Stimulated activated CD8-positive, alpha-beta memory T cell treated with anti-CD3 and anti-CD28 coated beads, Interleukin-12 subunit alpha, Interleukin-12 subunit beta, amount 100 ng/mL, for 4 hours (primary cell): Measurements from ENCODE around the gene RELB.
"Not testable (repeated sequence)": the region's sequence is repeated elsewhere in the genome, so short reads cannot be mapped to it uniquely, and the experiment has no call there.

Experiments used
- DNase-seq: peaks from one replicate; pipeline ENCODE4 v3.0.0-alpha.2; 2020; ENCODE audit warnings: low read depth

Gene RELB, protein sequence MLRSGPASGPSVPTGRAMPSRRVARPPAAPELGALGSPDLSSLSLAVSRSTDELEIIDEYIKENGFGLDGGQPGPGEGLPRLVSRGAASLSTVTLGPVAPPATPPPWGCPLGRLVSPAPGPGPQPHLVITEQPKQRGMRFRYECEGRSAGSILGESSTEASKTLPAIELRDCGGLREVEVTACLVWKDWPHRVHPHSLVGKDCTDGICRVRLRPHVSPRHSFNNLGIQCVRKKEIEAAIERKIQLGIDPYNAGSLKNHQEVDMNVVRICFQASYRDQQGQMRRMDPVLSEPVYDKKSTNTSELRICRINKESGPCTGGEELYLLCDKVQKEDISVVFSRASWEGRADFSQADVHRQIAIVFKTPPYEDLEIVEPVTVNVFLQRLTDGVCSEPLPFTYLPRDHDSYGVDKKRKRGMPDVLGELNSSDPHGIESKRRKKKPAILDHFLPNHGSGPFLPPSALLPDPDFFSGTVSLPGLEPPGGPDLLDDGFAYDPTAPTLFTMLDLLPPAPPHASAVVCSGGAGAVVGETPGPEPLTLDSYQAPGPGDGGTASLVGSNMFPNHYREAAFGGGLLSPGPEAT

DNA sequence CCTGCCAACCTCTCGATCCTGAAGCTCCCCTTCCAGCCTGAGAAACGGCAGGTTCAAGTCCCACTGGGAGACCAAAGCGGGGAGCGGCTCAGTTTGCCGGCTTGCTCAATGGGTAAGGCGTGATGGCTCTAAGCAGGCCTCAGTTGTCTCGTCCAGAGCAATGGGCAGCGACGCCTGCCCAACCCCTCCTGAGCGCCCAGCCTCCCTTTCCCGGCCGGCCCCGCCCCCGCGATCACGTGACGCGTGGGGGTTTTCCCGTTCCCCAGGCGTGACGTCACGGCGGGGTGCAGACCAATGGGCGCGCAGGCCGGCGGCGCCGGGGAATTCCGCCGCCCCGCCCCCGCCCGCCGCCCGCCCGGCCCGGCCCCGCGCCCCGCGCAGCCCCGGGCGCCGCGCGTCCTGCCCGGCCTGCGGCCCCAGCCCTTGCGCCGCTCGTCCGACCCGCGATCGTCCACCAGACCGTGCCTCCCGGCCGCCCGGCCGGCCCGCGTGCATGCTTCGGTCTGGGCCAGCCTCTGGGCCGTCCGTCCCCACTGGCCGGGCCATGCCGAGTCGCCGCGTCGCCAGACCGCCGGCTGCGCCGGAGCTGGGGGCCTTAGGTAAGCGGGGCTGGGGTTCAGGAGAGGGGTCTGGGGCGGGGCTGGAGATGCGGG, at the start of gene RELB:
RELB (plus strand) TSS at position 378 of the 653 bp plus-strand sequence; CDS start at position 494, 116 bp downstream.
- peak; percentile 94 for DNase-seq

DNA sequence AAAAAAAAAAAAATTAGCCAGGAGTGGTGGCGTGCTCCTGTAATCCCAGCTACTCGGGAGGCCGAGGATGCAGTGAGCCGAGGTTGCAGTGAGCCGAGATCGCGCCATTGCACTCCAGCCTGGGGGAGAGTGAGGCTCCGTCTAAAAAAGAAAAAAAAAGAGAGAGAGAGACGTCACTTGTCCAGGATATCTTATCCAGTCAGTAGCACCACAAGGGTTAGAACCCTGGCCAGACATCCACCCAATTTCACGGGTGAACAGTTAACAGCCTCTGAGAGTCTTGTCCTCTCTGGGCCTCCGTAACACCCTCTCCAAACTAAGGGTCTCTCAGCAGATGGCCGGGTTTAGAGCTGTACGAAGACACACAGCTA, 47.0 kb upstream of the RELB start:
- no peak for DNase-seq

DNA sequence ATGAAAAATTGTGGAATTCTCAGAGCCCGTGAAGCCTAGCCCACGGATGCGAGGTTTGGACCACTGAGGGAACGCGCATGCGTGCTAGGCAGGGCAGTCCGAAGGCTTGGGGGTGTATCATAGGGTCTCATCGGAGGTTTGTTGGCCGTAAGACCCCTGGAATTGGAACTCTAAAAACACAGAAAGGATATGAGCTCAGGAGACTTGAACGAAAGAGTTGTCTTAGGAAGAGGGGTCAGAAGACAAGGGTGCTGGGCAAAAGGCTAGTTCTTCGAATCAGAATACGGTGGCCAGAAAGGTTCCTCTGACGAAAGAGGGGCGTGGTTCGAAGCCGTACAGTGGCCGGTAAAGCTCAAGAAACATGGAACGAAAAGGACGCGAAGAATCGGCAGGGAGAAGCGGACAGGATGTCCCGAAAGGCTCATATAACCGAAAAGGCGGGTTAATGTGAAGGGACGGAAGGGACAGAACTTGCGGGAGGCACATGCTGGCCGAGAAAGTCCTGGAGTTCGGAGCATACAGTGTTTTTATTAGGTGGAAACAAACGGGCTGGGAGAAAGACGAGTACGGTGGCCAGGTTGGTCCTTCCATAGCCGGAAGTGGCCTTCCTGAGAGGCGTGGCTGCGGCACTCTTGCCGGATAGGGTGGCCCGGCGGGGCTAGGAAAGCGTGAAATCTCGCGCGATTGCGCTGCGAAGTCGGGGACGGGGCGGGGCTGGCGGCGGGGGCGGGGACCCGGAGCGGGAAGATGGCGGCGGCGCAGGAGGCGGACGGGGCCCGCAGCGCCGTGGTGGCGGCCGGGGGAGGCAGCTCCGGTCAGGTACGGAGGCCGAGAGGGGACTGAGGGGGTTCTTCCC, 46.4 kb upstream of the RELB start, which contains the start of gene CLPTM1:
CLPTM1 (plus strand) TSS at position 732 of the 856 bp plus-strand sequence; CDS start at position 748, 16 bp downstream.
- DNase-seq = peak; percentile 95

DNA sequence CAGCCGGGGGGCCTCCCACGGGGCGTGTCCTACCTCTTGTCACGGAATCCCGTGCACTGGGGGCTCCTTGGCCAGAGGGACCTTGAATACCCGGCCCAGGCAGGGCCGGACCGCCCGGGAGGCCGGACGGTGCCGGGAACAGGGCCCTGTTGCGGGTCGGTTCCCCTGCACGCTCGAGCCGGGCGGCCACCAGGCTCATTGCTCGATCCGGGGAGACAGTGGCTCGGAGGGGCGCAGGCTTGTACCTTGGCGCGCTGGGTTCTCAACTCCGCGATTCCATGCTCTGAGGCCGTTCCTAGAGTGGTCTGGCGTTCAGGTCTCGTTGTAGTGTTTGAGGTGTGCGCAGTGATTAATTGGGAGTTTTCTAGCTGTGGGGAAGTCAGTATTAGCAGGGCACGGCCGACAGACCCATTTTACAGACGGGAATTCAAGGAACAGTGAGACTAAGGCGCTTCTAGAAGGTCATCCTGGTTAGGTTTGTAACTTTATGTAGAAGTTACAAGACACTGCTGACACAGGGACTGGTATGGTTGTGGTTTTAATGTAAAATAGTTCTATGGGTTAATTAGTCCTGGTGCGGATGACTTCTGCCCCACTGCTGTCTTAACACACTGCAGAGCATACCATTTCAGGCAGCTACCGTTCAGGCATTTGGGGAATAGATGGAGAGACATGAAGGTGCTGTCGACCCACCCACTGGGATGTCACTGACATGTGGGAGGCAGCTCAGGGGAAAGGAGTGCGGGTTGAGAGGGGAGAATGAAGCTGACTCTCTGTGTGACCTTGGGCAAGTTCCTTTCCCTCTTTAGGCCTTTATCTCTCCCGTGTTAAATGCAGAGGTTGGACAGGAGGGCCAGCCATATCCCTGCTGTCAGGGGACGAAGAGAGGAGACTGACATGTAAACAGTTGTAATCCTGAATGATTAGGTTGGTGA, 45.5 kb upstream of the RELB start:
- DNase-seq = no peak

DNA sequence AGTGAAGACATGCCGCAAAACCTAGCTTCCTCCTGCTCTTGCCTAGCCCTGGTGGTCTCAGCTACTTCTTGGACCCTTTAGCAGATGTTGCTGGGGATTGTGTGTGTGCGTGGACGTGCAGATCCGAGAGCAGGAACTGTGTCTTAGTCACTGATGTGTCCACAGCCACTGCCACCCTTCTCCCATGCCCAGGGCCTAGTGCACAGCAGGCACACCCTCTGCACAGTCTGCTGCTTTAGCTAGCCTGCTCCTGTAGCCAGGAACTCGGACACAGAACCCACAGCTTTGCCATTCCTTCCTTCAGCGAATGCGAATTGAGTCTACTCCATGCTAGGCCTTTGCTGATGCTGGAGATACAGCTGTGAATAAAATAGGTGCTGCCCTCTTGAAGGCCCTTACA, 43.7 kb upstream of the RELB start:
- no peak for DNase-seq

DNA sequence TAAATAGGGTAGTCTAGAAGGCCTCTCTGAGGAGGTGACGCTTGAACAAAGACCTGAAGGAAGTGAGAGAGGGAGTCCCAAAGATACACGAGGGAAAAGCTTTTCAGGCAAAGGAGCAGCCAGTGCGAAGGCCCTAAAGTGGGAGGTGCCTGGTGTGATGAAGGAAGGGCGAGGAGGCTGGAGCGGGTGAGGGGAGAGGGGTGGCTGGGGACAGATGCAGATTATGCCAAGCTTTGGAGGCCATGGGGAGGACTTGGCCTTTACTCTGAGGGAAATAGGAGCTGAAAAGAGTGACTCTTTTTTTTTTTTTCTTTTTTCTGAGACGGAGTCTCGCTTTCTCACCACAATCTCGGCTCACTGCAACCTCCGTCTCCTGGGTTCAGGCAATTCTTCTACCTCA, 43.2 kb upstream of the RELB start:
- DNase-seq = no peak

DNA sequence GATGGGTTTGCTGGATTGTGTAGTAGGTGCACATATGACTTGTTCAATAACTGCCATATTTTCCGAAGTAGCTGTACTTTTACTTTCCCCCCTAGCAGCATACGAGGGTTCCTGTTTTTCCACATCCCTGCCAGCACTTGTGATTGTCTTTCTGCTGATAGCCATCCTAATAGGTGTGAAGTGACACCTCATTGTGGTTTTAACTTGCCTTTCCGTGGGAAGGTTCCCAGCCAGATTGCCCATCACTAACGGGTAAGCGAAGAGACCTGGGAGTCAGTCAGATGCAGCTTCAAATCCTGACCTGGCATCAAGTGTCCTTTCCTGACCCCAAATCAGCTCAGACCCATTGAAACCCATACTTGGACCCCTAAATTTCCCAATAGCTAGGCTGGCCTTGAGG, 41.6 kb upstream of the RELB start:
- DNase-seq = no peak

DNA sequence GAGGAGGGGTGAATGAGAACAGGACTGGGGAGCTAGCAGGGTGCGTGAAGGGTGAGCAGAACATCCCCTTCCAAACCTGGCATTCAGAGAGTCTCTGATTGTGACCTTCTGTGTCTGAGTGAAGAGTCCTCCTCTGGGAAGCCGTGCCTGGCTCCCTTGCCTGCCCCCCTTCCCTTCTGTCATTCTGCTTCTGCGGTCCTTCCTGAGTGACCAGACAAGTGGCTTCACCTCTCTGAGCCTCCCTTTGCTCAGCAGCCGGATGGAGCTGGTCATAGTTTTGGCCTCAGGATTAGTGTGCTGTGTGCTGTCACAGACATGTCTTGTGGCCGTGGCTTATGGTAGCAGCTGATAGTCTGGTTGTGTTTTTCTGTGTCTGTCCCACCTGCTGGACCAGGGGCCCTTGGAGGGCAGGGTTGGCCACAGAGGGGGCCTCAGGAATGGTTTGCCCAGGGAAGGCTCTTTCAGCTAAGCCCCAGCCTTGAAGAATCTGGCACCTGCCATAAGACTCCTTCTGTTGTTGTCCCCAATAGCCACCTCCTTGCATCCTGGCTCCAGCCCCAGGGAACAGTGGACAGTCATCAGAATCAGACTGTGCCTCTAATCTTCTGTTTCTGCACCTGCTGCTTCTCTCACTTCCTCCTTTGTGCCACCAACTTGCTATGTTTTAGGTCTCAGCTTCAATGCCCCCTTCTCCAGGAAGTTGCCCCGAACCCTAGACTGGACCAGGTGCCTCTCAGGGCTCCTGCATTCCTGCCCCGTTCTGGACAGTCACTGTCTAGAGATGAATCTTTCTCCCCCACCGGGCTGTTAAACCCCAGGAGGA, 40.1 kb upstream of the RELB start:
- no peak for DNase-seq

DNA sequence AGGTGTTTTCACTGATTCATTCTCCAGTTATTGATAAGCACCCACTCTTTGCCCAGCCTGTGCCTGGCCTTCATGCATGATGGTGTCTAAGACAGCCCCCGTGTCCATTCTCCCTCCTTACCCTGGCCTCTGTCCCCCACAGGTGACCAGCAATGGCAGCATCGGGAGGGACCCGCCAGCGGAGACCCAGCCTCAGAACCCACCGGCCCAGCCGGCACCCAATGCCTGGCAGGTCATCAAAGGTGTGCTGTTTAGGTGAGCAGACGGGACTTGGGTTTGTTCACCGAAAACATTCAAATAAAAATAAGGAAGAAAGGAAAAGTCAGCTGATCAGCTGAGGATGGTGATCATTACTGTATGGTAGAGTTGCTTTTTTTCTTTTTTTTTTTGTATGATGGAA, 39.4 kb upstream of the RELB start:
- no peak for DNase-seq

DNA sequence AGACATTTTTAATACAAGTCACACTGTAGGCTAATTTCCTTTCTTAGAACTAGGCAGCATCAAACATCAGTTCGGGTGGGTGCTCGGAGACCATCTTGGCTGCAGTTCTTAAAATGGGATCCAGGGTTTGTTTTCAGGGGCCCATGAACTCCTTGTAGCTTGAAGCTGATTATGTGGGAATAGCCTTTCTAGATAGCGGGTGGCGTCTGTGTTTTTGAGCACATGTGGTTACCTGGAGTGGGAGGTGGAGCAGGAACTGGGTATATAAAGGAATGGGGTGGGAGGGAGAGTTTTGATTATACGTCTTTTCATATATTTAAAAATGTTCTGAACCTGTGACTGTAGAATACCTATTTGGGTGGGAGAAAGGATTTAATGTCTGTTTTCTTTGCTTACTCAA, 33.1 kb upstream of the RELB start:
- DNase-seq = no peak

DNA sequence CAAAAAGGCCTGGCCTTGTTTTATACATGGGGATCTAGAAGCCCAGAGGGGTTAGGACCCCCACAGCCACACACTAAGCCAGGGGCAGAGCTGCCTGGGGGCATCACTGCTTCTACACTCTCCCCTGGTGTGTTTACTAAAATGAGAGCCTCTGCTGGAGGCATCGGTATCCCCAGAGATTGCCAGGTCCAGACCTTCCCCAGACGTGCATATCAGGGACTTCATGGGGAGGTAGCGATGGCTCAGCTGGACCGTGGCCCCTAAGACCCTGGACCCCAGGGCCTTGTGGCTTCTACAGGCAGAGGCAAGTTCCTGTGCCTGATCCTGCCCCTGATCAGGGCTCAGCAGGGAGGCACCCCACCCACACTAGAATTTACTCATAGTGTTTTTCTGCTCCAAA, 32.6 kb upstream of the RELB start:
- no peak for DNase-seq

DNA sequence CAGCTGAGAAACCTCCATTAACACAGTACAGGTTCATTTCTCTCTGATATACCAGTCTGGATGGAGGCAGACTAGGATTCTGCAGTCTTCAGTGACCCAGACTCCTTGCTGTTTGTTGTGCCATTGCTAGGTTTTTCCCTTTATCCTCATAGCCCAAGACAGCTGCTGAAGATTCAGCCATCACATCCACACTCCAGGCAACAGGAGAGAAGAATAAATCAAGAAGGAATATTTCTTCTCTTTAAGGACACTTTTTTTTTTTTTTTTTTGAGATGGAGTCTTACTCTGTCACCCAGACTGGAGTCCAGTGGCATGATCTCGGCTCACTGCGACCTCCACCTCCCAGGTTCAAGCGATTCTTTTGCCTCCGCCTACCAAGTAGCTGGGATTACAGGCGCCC, 31.8 kb upstream of the RELB start:
- no peak for DNase-seq

DNA sequence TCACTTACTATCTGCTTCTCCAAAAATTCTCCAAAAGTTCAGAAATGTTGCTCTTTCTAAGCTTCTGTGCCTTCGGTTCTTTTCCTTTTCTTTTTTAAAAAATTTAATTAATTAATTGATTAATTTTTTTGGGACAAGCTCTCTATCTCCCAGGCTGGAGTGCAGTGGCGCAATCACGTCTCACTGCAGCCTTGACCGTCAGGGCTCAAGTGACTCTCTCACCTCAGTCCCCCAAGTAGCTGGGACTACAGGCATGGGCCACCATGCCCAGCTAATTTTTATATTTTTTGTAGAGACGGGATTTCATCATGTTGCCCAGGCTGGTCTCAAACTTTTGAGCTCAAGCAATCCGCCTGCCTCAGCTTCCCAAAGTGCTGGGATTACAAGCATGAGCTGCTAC, 29.8 kb upstream of the RELB start:
- not testable (repeated sequence) for DNase-seq

DNA sequence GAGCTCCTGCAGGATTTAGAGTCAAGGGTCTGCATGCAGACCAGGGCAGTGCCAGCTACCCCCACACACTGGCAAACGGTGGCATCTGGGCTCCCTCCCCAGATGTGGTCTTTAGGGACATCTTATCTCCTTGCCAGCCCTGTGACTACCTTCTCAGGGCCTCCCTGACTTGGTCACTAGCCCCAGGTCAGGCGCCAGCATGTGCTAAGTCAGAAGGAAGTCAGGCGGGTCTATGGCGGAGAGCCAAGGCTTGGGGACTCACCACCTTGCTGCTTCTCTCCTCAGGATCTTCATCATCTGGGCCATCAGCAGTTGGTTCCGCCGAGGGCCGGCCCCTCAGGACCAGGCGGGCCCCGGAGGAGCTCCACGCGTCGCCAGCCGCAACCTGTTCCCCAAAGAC, 28.5 kb upstream of the RELB start:
- no peak for DNase-seq

DNA sequence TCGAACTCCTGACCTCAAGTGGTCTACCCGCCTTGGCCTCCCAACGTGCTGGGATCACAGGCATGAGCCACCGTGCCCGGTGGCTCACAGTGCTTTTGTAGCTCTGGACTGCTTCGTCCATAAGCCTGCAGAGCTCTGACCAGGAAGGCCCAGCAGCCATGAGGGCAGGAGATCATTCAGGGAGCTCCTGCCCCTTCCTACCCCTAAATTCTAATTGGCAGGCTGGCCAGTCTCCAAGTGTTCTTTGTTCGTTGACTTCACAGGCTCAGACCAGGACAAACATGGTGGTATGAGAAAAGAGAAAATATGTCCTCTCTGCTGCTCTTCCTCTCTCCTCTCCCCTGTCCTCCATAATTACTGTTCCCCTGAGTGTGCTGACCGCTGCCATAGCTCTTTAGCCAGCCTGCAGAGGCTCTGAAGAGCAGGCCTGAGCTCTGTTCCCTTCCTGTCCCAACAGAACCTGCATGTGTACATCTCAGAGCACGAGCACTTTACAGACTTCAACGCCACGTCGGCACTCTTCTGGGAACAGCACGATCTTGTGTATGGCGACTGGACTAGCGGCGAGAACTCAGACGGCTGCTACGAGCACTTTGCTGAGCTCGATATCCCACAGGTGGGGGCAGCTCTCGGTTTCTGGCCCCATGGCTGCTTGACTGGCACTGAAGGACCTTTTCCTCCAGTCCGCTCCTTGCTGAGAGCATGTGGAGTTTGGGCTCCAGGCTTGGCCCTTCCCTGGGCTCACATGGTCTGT, 27.1 kb upstream of the RELB start:
- DNase-seq = no peak

DNA sequence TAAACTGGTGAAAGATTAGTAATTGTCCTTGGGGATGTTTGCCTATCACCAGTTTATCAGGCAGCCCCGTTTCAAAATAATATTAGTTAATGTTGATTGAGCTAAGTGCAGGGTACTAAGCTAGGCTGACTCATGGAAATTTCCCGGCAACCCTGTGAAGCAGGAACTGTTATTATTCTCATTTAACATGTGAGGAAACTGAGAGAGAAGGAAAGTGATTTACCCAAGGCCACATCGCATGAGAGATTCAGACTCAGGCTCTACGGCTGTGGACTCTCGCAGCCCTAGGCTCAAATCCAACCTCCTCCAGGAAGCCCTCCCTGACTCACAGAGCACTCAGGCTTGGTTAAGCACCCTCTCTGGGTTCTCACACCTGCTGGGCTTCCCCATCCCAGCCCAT, 26.4 kb upstream of the RELB start:
- no peak for DNase-seq

DNA sequence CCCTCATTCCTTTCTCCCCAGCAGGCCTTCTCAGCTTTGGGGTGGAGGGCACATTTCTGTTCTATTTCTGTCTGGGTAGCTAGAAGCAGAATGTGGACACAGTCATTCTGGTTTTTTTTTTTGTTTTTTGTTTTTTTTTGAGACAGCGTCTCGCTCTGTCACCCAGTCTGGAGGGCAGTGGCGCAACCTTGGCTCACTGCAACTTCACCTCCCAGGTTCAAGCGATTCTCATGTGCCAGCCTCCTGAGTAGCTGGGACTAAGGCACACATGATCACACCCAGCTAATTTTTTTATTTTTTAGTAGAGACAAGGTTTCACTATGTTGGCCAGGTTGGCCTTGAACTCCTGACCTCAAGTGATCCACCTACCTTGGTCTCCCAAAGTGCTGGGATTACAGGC, 25.8 kb upstream of the RELB start:
- DNase-seq = no peak

DNA sequence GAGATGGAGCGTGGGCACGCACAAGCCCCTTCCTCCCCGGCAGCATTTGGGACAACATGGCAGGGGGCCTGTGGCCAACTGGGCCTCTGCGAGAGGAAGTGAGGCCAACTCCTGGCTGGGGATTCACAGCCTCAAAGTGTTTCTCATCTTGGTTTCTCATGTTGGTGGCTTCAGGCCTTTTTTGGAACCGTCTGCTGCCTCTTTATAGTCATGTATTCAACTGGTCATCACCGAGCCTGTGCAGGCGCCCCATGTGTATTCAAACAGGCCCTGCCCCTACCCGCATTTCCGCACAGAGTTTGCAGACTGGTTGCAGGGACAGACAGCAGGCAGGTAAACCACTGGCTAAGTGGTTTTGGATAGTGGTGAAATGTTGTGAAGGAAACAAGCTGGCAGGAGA, 17.3 kb upstream of the RELB start:
- DNase-seq = no peak

DNA sequence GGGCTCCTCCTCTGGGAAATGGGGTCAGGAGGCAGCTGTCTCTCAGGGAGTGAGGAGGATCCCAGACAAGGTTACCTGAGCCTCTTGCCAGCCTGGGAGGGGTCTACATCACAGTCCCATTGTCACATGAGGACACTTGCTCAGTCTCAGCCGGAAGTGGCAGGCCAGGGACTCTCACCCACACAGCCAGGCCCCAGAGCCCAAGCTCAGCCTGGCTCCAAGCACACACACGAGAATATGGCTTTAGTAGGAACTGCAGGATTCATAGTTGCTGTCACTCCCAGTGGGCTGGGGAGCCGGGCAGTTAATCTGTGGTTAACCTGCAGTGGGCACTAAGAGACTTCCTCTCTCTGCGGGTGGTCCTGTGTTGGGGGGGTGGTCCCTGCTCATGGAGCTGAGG, 15.8 kb upstream of the RELB start:
- DNase-seq = no peak

DNA sequence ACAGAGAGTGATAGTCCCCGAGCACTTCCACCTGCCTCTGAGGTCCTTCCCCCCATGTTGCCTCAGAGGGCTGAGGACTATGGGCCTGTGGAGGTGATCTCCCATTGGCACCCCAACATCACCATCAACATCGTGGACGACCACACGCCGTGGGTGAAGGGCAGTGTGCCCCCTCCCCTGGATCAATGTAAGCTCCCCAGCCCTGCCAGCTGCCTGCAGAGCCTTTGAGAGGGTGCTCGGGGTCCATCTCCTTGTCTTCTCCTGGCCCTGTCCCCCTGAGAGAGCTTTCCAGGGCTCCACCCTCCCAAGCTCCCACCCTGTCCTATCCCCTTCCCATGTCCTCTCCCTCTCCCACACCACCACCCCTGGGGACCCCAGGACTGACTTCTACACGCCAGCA, 14.9 kb upstream of the RELB start:
- DNase-seq = no peak
